Karpas-422 (cell line): ENCODE measurements around the gene HK1. TPM values are rescaled to one million over a fixed set of nuclear protein-coding genes. Genes with fewer than 3 reads are reported as not detected.

Experiments
- DNase-seq: peaks from one replicate; pipeline ENCODE4 v3.0.0-alpha.2; 2015
- H2AFZ ChIP-seq: fragments of 200-600 bp; sonication (generic); 2 replicates; pipeline ENCODE4 v1.6.1; 2014; ENCODE audit warnings: antibody characterized with exemption, low read length, mixed read lengths
- H3K27ac ChIP-seq: fragments of 200-600 bp; sonication (generic); 2 replicates; pipeline ENCODE4 v1.5.1; 2014; ENCODE audit warnings: mild to moderate bottlenecking, low read length, moderate library complexity
- H3K27me3 ChIP-seq: fragments of 200-600 bp; sonication (generic); 2 replicates; pipeline ENCODE4 v1.6.1; 2014; ENCODE audit warnings: low read length, mixed read lengths
- H3K36me3 ChIP-seq: fragments of 200-600 bp; sonication (generic); 2 replicates; pipeline ENCODE4 v1.6.1; 2014; ENCODE audit warnings: low read length, mixed read lengths; ENCODE audit not compliant: insufficient read depth
- H3K4me1 ChIP-seq: fragments of 200-600 bp; sonication (generic); 2 replicates; pipeline ENCODE4 v1.6.1; 2014; ENCODE audit warnings: mild to moderate bottlenecking, low read length, mixed read lengths
- H3K4me2 ChIP-seq: fragments of 200-600 bp; sonication (generic); 2 replicates; pipeline ENCODE4 v1.6.1; 2014; ENCODE audit warnings: low read length, low read depth, mild to moderate bottlenecking; ENCODE audit not compliant: poor library complexity, severe bottlenecking
- H3K4me3 ChIP-seq: fragments of 200-600 bp; sonication (generic); 2 replicates; pipeline ENCODE4 v1.5.1; 2014; ENCODE audit warnings: mild to moderate bottlenecking, antibody characterized with exemption, low read length, mixed read lengths
- H3K79me2 ChIP-seq: fragments of 200-600 bp; sonication (generic); 2 replicates; pipeline ENCODE4 v1.6.1; 2014; ENCODE audit warnings: mild to moderate bottlenecking, low read length, mixed read lengths
- H3K9ac ChIP-seq: fragments of 200-600 bp; sonication (generic); 2 replicates; pipeline ENCODE4 v1.6.0; 2014; ENCODE audit warnings: low read length
- H3K9me2 ChIP-seq: fragments of 200-600 bp; sonication (generic), shearing (Covaris generic); replicated peaks from 2 replicates; pipeline ENCODE4 v1.6.0; 2014; ENCODE audit warnings: mild to moderate bottlenecking, low read length, moderate library complexity; ENCODE audit not compliant: insufficient read depth
- H3K9me3 ChIP-seq: fragments of 300-700, 200-600 bp; sonication (generic); 2 replicates; pipeline ENCODE4 v1.6.1; 2014; ENCODE audit warnings: low read length, mixed read lengths
- H4K20me1 ChIP-seq: fragments of 200-600 bp; sonication (generic); 2 replicates; pipeline ENCODE4 v1.6.1; 2014; ENCODE audit warnings: mild to moderate bottlenecking, antibody characterized with exemption, low read length, low read depth; ENCODE audit not compliant: insufficient read depth
- total RNA-seq: library from RNA; depleted of rRNA; stranded (reverse); fragments of >200 nt; shearing (Covaris generic); gene quantifications from 2 replicates; pipeline ENCODE4 v1.2.3, GENCODE V29; 2014; ENCODE audit warnings: low replicate concordance

The HK1 gene
- total RNA-seq, 1 experiment from 2014 or later, result 54.6 TPM

DNA sequence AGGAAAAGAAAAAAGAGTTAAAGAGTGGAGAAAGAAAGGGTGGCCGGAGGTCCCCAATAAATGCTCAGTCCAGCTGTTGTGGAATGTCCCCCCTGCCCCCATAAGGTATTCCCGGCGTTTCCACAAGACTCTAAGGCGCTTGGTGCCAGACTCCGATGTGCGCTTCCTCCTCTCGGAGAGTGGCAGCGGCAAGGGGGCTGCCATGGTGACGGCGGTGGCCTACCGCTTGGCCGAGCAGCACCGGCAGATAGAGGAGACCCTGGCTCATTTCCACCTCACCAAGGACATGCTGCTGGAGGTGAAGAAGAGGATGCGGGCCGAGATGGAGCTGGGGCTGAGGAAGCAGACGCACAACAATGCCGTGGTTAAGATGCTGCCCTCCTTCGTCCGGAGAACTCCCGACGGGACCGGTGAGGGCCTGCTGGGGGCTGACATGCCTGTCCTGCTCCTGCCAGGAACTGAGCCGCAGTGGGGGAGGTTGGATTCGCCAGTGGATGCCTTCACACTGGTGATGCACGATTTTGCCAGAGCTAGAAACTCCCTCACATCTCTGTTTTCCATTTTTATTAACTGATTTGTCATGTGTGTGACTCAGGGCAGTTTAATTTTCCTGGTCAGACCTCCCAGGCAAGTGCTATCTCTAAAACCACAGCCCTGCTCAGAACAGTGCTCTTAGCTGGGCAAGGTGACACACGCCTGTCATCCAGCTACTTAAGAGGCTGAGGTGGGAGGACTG, 104.3 kb downstream of the HK1 start:
- Histone ChIP-seq H3K27me3 (no peaks in the 10 kb centered on the region), H3K9me3 (no peaks in the 10 kb centered on the region), H3K36me3 (peaks cover 46% of the 10 kb centered on the region), H3K79me2 (0 out of 2 replicates have a peak, but pooled peaks cover 4% of the 10 kb centered on the region), H3K4me3 (no peak overlapping the region), H2AFZ (no peak overlapping the region), H4K20me1 (no peaks in the 10 kb centered on the region), H3K9ac (no peak overlapping the region), H3K9me2 (no peaks in the 10 kb centered on the region), H3K27ac (no peak overlapping the region), H3K4me1 (peaks cover 10% of the 10 kb centered on the region), H3K4me2 (no peak overlapping the region)
- no peak for DNase-seq

DNA sequence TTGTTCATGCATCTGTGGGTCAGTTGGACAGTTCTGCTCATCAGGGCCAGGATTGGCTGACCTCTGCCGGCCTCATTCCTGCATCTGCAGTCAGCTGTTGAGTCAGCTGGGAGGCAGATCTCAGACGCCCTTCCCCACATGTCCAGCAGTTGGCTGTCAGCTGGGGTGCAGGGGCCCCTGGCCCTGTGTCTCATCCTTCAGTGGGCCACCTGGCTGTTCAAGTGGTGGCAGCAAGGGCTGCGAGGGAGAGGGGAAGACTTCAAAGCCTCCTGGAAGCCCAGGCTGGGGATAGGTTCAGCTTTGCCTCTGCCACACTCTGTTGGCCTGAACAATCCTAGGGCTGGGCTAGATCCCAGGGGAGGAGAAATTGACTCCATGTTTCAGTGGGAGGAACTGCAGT, 105.3 kb downstream of the HK1 start:
- H3K4me1 ChIP-seq, result no peaks in the 10 kb centered on the region
- no peak overlapping the region for H3K4me2 ChIP-seq
- no peaks in the 10 kb centered on the region for H3K79me2 ChIP-seq
- no peaks in the 10 kb centered on the region for H3K9me3 ChIP-seq
- no peaks in the 10 kb centered on the region for H3K9me2 ChIP-seq
- no peak overlapping the region for H3K9ac ChIP-seq
- H3K4me3 ChIP-seq, result no peak overlapping the region
- no peak overlapping the region for H3K27ac ChIP-seq
- peaks cover 48% of the 10 kb centered on the region for H3K36me3 ChIP-seq
- H3K27me3 ChIP-seq, result no peaks in the 10 kb centered on the region
- no peak overlapping the region for H2AFZ ChIP-seq
- no peaks in the 10 kb centered on the region; the same call in 1 of the 2 replicates for H4K20me1 ChIP-seq
- no peak for DNase-seq

DNA sequence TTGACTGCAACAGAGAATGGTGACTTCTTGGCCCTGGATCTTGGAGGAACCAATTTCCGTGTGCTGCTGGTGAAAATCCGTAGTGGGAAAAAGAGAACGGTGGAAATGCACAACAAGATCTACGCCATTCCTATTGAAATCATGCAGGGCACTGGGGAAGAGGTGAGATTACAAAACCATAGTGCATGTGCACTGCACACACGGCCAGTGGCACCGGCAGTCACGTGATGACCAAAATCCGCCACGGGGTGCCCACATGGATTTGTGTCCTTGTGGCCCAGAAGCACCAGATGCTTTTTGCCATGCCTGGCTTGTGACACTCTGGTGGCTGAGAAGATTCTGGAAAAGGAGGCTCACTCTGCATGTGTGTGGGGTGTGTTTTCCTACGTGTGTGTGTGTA, 106.0 kb downstream of the HK1 start:
- Histone ChIP-seq H3K36me3 (peaks cover 45% of the 10 kb centered on the region), H3K9ac (no peak overlapping the region)
- DNase-seq, result no peak

DNA sequence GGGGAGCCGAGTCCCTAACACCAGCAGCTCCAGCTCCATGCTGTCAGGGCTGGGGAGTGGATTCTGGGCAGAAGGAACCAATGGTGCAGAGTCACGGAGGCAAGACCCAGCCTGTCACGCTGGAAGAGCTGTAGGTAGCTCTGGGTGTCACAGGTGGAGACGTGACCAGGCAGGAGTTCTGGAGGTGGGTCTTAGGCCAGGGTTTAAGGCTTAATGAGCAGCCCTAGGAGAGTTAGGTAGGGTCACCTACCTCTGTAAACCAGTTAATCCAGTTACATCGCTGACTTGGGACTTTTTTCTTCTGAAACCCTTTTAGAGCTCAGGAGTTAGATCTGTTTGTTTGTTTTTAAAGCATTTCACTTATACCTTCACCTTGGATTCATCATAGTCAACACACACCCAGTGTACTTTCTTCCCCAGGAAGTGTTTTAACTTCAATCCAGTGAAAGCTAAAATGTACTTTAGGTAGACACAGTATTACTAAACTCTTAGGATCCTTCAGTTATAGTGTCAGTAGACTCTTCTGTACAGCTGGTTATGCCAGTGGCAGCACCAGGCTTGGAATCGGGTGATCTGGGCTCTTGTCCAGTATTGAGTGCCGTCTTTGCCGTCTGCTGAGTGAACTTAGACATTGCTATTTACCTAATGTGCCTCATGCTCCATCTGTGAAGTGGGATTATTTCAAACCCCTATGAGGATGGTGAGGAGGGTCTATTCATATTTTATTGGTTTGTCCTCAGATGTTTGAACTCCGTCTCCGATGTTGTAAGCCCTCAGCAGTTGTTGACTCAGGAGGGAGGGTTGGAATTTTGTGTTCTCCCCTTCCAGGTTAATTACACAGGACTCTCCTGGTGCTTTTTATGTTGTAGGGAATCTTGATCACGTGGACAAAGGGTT, 107.4 kb downstream of the HK1 start:
- Histone ChIP-seq H3K9ac (no peak overlapping the region), H3K4me3 (no peak overlapping the region), H3K4me2 (no peak overlapping the region), H2AFZ (no peak overlapping the region), H3K79me2 (no peaks in the 10 kb centered on the region), H3K9me2 (no peaks in the 10 kb centered on the region), H3K36me3 (peaks cover 44% of the 10 kb centered on the region), H3K27me3 (no peaks in the 10 kb centered on the region), H4K20me1 (no peaks in the 10 kb centered on the region; the same call in 1 of the 2 replicates), H3K27ac (no peak overlapping the region), H3K9me3 (no peaks in the 10 kb centered on the region), H3K4me1 (peaks cover 15% of the 10 kb centered on the region)
- no peak for DNase-seq

More for the DNA sequence above, 106.0 kb downstream of the HK1 start:
- no peak overlapping the region for H3K4me3 ChIP-seq
- H4K20me1 ChIP-seq, result no peaks in the 10 kb centered on the region; the same call in 1 of the 2 replicates
- no peaks in the 10 kb centered on the region for H3K9me2 ChIP-seq
- no peak overlapping the region for H3K4me2 ChIP-seq
- H2AFZ ChIP-seq, result no peak overlapping the region
- no peaks in the 10 kb centered on the region for H3K79me2 ChIP-seq
- H3K27me3 ChIP-seq, result no peaks in the 10 kb centered on the region
- H3K27ac ChIP-seq, result no peak overlapping the region
- peaks cover 2% of the 10 kb centered on the region for H3K4me1 ChIP-seq
- H3K9me3 ChIP-seq, result no peaks in the 10 kb centered on the region

DNA sequence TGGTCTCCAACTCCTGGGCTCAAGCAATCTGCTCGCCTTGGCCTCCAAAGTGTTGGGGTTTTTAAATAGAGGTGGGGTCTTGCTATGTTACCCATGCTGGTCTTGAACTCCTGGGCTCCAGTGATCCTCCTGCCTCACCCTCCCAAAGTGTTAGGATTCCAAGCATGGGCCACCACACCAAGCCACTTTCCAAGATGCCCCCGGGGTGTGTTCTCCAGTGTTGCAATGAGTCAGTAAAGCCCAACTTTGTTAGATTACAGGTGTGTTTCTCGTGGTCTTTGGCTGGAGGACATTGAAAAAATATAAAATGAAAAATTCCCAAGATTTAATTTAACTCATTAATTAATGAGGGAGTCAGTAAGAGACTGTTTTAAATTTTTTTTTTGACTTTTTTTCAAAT, 109.2 kb downstream of the HK1 start:
- no peaks in the 10 kb centered on the region for H3K79me2 ChIP-seq
- no peaks in the 10 kb centered on the region for H3K9me2 ChIP-seq
- H3K9me3 ChIP-seq, result no peaks in the 10 kb centered on the region
- no peak overlapping the region for H3K9ac ChIP-seq
- no peak overlapping the region for H3K4me3 ChIP-seq
- no peak overlapping the region for H2AFZ ChIP-seq
- H3K27me3 ChIP-seq, result no peaks in the 10 kb centered on the region
- peaks cover 42% of the 10 kb centered on the region for H3K36me3 ChIP-seq
- H4K20me1 ChIP-seq, result no peaks in the 10 kb centered on the region; the same call in 1 of the 2 replicates
- DNase-seq, result no peak
- no peak overlapping the region for H3K27ac ChIP-seq
- H3K4me2 ChIP-seq, result no peak overlapping the region
- peaks cover 19% of the 10 kb centered on the region for H3K4me1 ChIP-seq

DNA sequence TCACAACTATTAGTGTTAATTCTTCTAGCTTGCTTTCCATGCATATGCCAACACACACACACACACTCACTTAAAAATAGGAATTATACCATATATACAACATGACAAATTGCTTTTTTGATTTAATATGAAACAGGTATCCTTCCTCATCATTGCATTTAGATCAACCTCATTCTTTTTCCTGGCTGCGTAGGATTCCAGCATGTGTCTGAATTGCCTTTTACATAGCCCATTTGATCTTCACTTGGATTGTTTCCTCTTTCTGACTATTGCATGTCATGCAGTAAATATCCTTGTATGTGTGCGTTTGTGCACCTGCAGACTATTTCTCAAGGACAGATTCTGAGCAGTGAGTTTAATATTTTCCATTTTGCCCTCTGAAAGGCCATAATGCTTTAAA, 110.2 kb downstream of the HK1 start:
- no peak overlapping the region for H3K27ac ChIP-seq
- no peaks in the 10 kb centered on the region; the same call in 1 of the 2 replicates for H4K20me1 ChIP-seq
- H3K9me3 ChIP-seq, result no peaks in the 10 kb centered on the region
- no peaks in the 10 kb centered on the region for H3K9me2 ChIP-seq
- H3K4me2 ChIP-seq, result no peak overlapping the region
- H3K4me1 ChIP-seq, result peaks cover 19% of the 10 kb centered on the region
- H2AFZ ChIP-seq, result no peak overlapping the region
- H3K4me3 ChIP-seq, result no peak overlapping the region
- H3K27me3 ChIP-seq, result no peaks in the 10 kb centered on the region
- no peak for DNase-seq
- H3K36me3 ChIP-seq, result peaks cover 36% of the 10 kb centered on the region
- no peak overlapping the region for H3K9ac ChIP-seq
- H3K79me2 ChIP-seq, result no peaks in the 10 kb centered on the region

DNA sequence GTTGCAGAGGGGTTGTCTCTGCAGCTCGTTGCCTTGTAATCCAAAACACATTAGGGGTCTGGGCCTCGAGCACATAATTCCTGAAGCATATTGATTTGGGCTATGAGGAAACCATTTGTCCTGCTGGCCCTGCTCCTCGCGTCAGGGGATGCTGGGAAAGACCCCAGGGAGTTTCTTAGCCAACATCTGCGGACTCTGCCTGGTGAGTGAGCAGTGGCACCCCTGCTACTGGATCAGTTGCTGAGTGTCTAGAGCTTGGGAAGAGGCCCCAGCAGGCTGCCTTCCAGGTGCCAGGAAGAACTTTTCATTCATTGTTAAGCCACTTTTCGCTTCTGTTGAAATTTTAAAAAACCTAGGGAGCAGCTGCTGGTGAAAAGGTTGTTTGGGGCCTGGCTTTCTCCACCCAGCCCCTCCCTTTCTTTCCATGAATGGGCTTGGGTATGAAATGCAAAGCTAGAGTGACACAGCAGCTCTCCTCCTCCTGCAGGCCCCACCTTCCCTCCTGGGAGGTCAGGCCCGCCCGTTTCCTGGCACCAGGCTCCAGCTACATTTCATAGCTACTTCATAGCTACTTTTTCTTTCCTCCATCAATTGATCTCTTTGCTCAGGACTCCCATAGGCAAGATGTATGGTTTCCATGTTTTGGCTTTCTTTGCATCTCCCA, 111.7 kb downstream of the HK1 start:
- no peaks in the 10 kb centered on the region for H3K27me3 ChIP-seq
- peaks cover 19% of the 10 kb centered on the region for H3K4me1 ChIP-seq
- no peaks in the 10 kb centered on the region for H3K9me3 ChIP-seq
- H3K27ac ChIP-seq, result peak overlapping the region; percentile 8; the same call in 1 of the 2 replicates
- H3K36me3 ChIP-seq, result peaks cover 35% of the 10 kb centered on the region
- H4K20me1 ChIP-seq, result no peaks in the 10 kb centered on the region; the same call in 1 of the 2 replicates
- H2AFZ ChIP-seq, result no peak overlapping the region
- H3K9ac ChIP-seq, result peak overlapping the region; percentile 12; the same call in 1 of the 2 replicates
- no peaks in the 10 kb centered on the region for H3K79me2 ChIP-seq
- peak; percentile 81 for DNase-seq
- H3K4me2 ChIP-seq, result no peak overlapping the region
- no peaks in the 10 kb centered on the region for H3K9me2 ChIP-seq
- H3K4me3 ChIP-seq, result no peak overlapping the region

DNA sequence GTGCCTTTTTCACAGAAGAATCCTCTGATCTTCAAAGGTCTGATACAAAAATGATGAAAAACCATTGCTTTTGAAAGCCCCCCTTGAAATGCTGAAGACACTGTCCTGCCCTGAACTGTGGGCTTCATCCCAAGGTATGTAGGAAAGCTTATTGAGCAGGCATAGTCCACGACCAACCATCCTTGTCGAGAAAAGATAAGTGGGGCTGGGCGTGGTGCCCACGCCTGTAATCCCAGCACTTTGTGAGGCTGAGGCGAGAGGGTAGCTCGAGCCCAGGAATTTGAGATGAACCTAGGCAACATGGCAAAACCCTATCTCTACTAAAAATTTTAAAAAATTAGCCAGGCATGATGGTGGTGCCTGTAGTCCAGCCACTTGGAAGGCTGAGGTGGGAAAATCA, 112.9 kb downstream of the HK1 start:
- Histone ChIP-seq H3K79me2 (no peaks in the 10 kb centered on the region), H3K9me2 (no peaks in the 10 kb centered on the region), H3K36me3 (peaks cover 30% of the 10 kb centered on the region), H3K4me3 (no peak overlapping the region), H3K4me2 (no peak overlapping the region), H3K4me1 (peaks cover 19% of the 10 kb centered on the region), H3K27ac (no peak overlapping the region), H4K20me1 (no peaks in the 10 kb centered on the region; the same call in 1 of the 2 replicates), H3K9me3 (no peaks in the 10 kb centered on the region), H3K27me3 (no peaks in the 10 kb centered on the region), H2AFZ (no peak overlapping the region), H3K9ac (no peak overlapping the region)
- no peak for DNase-seq
